ENCODE measurements around the gene CTSS.
"Not testable (repeated sequence)": the region's sequence is repeated elsewhere in the genome, so short reads cannot be mapped to it uniquely, and the experiment has no call there.

Gene CTSS

DNA sequence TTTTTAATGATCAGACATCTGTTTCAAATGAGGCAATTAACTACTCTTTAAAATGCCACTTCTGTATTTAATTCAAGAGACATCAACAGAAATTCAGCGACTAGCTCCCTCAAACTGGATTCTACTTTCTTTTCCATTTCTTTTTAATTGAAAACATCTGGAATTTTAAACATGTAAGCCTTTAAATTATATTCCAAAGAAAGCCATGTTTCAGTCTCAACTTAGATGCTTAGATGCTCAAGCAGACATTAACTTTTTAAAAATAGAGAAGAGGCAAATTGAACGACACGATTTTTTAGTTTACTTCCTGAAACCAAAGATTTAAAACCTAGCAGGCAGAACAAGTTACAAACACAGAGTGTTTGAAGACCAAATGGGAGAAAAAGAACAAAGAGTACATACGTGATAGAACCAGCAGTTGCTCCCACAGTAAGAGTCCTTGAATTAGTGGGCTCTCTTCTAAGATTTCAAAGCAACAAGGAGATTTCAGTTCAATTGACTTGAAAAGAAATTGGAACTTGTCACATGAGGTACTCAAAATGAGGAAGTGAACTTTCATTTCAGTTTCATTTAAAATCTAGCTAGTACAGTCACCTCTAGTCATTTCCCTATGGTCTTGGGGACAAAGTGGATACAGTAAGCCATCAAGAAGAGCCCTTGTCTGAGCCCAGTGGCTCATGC lies at the start of gene CTSS:
CTSS (minus strand) TSS at position 483 of the 681 bp plus-strand sequence. CDS start 1,015 bp downstream, outside the sequence.
- no peak for DNase-seq

DNA sequence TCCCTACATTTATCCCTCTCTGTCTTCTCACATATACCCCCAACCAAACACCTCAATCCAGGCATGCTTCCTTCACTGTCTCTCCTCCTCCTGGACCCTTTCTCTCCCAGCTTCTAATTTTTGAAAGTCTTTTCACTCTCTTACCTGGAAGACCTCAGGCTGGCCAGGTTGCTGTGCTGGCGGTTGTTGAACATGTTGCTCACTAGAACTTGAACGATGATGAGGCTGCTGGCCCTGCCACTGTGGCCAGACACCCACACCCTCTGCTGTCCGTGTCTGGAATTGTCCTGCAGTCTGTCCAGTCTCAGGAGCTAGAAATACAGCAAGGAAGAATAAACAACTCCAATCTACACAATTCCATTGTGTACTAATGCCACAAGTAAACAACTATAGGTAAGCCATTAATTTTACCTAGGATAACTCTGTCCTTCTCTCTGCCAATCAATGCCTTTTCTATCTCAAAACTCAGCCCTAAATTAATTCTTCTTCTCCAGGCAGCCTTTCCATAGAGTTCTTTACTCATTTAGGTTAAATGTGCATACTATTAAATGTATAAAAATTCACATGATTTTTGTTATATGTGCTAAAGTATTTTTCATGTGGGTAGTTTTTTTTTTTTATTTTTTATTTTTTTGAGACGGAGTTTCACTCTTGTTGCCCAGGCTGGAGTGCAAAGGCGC lies 47.6 kb upstream of the CTSS start:
- peak; percentile 1 for DNase-seq

DNA sequence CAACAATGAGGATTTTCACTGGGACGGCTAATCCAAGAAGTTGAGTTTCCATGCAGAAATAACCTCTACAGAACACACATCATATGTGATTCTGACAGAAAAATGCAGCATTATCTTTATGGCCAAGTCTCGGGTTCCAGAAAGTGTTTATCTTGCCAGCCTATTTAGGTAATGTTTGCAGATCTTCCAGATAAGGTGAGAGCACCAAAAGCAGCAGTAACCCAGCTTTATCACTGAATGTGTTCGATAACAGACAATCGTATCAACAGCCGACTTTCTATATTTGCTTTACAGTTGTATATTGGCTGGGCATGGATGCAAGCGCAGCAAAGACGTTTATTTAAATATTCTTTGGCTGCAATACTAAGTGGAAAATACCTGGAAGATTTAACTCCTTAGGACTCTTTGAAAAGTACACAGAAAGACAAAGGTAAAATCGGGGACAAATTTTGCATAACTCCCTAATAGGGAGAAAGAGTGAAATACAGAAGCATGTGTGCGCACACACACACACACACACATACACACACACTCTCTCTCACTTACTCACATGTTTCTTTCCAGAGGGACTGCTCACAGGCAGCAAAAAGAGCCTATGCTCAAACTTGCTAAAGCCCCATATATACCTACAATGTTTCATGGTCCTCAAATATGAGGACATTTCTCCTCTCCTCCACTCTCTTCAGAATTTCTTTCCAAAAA lies 45.5 kb upstream of the CTSS start:
- no peak for DNase-seq

DNA sequence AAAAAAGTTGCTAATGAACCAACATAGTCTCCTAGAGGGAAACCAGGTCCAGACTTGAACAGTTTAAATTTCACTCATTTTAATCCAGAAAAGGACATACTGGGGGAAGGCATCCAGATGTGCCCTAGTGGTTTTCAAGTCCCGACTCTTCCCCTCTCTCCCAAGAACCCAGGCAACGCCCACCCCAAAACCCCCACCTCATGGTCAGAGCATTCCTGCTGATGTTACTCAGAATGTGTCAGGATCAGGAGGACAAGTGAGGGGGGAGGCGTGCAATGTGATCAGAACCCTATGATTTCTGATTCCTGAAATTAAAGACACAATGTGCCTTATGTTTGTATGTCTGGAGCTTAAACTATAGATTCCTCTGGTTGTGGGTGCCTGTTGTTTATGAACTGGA lies 44.1 kb upstream of the CTSS start:
- no peak for DNase-seq

DNA sequence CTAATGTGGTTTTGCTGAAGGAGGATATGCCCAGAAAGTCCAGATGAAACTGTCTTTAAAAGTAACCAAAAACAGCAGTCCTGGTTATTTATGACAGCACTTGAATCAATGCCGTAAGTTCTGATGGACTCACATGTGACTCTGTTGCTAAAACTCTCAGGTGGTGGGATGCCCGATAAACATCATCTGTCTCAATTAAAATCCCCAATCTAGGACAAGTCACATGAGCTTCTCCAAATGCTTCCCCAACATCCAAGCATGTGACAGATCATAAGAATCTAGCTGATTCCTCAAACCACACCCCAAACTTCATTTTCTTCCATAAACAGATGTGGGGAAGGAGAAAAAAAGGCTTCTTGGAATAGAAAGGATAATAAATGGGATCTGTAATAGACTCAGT lies 43.3 kb upstream of the CTSS start:
- DNase-seq = no peak

DNA sequence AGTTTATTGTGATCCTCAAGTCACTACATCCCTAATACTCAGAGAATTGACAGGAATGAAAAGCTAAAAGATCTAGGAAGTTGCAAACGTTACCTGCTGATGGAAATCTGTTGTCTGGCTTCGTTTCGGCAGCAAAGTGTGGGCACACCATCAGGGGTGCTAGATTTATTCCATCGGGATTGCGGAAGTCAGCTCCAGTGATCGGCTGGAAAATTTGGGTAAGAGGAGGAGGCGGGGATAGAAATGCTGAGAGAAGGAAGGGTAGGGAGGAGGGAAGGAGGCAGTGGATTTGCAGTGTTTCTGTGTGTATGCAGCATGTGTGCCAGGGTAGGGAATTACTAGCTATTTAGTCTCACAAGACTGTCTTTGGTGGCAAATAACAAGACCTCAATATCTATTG lies 42.5 kb upstream of the CTSS start, which contains the start of gene CTSK:
CTSK (minus strand) TSS at position 140 of the 400 bp plus-strand sequence. CDS start 1,455 bp downstream, outside the sequence.
- DNase-seq = no peak

DNA sequence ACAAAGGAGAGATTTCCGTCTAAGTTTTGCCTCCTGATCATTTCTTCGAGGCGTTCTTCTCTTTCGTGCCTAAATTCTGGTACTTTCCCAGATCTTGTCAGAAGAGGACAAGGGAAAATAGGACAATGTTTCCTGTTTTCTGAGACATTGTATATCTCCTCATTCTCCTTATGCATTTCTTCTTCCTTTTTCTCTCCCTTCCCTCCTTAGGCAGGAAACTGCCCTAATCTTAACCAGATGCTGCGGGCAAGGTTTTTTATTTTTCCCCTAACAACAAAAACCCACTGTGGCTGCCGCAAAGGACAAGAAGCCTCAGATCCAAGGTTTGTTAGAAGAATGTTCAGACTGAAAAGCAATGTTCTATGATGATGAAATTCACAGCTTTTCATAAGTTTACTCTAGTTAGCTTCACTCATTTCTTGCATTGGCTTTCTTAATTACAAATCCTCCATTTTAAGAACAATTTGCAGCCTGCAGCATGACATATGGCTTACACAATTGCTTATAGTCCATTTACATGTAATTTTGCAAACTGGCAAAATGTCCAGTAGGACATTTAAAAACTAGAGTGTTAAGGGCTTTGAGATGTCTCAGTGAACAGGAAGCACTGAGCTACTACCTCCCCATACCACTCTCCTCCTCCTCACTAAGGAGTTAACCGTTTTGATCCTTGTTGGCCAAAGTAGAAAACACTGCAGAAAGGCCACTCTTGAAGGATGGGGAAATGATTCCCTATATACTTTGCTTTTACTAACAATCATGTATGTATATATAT lies 41.9 kb upstream of the CTSS start:
- no peak for DNase-seq

DNA sequence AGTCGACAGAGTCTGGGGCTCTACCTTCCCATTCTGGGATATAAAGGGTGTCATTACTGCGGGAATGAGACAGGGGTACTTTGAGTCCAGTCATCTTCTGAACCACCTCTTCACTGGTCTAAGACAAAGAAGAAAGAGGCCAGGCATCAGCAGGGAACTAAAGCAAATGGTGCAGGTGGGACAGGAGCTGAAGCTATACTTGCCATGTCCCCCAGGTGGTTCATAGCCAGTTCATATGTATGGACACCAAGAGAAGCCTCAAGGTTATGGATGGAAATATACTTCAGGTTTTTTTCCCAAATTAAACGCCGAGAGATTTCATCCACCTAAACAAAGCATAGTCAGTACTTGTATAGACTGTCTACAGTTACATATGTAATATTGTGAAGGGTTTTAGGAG lies 40.3 kb upstream of the CTSS start:
- DNase-seq = no peak

DNA sequence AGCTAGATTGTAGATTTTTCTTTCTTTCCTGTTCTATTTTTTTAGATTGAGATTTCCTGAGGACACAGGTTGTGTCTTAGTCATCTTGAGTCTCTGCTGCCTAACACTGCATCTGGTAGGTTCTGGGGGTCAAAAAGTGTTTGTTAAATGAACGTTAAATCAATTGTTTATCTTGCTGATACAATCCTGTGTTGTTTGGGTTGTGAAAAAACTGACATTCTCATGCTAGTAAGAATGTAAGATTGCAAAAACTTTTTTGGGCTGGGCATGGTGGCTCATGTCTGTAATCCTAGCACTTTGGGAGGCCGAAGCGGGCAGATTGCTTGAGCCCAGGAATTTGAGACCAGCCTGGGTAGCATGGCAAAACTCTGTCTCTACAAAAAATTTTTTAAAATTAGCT lies 39.1 kb upstream of the CTSS start:
- no peak for DNase-seq

DNA sequence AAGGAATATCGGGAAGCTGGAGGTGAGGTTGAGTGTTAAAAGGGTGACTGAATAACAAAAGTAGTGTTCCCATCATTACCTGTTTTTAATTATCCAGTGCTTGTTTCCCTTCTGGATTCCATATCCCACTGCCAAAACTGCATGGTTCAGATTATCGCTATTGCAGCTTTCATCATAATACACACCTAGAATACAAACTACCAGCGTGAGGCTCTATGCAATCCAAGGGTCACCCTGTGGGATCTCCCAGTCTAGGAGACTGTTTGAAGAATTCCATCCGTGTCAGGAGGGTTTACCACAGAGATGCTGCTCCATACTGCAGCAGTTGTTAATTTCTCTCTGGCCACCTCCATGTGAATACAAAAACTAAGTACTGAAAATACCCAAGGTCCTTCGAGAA lies 33.5 kb upstream of the CTSS start:
- no peak for DNase-seq

DNA sequence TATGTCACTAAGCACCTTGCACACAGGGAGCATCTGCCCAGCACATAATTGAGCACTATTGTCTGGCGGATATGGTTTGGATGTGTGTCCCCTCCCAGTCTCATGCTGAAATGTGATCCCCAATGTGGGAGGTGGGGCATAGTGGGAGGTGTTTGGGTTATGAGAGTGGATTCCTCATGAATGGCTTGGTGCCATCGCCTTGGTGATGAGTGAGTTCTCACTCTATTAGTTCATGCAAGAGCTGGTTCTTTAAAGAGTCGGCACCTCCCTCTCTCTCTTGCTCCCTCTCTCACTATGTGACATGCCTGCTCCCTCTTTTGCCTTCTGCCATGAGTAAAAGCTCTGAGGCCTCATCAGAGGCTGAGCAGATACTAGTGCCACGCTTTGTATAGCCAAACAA lies 32.9 kb upstream of the CTSS start:
- DNase-seq = peak; percentile 81

DNA sequence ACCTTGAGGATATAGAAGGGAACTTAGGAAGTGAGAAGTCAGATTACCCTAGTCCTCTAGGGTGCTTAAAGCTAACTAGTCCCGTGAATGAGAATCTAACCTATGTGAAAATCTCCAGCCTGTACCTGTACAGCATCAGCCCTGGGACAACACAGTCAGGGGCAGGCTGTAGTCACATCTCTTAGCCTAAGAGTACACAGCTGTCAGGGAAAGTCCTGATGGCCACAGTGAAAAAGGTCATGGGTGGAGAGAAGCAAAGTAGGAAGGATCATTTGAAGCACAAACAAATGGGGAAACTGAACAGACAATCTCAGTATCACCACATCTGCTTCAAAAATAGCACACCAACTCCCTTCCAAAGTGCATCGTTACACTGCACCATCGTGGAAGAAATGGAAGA lies 30.8 kb upstream of the CTSS start:
- DNase-seq = no peak

DNA sequence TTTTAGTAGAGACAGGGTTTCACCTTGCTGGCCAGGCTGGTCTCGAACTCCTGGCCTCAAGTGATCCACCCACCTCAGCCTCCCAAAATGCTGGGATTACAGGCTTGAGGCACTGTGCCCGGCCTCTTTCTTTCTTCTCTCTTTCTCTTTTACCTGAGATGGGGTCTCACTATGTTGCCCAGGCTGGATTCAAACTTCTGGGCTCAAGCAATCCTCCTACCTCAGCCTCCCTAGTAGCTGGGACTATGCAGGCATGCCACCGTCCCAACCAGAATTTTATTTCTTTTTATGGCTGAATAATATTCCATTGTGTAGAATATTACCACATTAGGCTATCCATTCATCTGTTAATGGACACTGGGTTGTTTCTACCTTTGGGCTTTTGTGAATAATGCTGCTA lies 28.2 kb upstream of the CTSS start:
- not testable (repeated sequence) for DNase-seq

DNA sequence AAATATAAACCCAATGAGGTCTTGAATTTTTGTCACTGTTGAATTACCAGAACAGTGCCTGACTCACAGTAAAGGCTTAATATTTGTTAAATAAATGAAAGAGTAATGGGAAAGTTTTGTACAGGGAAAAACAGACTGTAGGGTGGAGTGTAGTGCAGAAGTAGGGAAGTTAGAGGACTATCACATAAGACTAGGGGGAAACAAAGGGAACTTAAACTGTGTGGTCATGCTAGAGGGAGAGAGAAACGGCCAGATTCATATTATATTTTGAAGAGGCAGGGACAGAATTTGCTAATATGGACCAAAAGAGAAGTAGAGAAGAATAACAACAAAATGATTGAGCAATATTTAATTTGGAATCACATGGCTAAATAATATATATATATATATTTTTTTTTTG lies 27.6 kb upstream of the CTSS start:
- DNase-seq = no peak

DNA sequence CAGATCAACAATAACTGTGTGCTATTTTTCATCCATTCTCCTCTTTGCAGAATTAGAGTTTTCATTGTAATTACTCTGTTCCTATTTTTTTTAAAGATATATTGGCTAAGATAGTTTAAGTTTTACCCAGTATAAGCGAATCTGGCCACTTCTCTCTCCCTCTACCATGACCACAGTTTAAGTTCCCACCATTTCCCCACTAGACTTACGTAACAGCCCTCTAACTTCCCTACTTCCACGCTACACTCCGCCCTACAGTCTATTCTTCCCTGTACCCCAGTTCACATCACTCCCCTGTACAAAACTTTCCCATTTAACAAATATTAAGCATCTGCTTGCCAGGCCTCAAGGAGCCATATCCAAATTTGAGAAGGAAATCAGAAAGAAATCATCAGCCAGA lies 26.0 kb upstream of the CTSS start:
- DNase-seq = no peak

DNA sequence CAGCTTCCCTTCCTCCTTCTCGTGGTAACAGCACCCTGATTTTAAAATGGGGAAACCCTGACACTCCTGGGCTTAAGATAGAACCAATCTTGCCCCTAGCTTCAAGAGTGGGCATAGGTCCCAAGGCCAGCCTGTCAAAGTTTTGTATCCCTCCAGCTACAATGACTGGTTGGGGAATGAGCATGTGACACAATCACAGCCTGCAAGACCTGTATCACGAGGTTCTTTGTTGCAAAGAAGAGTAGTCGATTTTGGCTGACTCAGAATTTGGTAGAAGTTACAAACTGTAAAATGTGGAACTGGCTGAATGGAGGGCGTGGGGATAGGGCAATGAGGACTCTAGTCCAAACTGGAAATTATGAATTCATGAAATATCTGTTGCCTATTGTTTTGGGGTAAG lies 23.8 kb upstream of the CTSS start:
- no peak for DNase-seq

DNA sequence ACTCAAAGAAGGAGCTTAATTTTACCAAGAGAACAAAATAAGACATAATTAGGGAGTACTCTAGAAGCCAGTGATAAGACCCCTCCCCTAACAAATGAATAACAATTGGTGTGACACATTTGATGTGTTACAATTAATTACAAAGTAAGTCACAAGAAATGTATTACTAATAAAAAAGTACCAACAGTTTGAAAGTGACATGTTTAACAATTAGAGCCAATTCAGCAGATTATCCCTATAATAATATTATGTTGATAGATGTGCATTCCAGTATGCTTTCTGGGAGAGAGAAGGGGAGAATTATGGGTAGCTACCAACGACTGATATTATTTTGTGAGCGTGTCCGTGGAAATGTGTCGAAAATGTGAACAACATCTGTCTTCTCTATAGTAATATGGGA lies 23.4 kb upstream of the CTSS start:
- DNase-seq = no peak

DNA sequence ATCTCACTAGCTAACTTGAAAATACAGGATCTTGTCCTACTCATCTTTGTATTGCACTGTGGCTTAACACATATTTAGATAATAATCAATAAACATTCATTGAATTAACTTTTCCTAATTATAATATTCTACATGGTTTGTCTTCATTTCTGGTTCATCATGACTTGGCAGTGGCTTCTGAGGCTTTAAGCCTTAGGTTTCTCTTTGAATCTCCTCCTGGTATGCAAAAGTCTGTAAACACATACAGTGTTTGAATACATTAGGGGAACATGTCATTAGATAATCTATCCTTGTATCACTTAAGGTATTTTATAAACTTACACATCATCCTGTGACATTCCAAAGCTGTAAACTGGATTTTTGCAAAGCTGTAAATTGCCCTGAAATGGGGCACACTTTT lies 21.9 kb upstream of the CTSS start:
- no peak for DNase-seq

DNA sequence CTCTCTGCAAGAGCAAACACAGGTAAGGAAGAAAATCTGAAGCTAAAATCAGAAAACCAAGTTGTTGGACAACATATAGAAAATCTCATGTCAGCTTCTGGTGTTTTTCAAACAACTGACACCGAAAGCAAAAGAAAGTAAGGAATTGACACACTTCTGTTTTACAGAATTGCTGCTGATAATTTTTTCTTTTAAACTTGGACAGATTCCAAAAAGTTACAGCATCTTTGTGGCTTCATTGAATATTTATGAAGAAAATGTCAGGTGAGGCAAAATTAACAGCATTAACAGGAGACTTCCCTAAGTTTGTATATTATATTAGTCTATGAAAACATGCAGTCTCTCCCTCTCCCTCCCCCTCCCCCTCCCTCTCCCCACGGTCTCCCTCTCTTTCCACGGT lies 14.9 kb upstream of the CTSS start:
- no peak for DNase-seq

DNA sequence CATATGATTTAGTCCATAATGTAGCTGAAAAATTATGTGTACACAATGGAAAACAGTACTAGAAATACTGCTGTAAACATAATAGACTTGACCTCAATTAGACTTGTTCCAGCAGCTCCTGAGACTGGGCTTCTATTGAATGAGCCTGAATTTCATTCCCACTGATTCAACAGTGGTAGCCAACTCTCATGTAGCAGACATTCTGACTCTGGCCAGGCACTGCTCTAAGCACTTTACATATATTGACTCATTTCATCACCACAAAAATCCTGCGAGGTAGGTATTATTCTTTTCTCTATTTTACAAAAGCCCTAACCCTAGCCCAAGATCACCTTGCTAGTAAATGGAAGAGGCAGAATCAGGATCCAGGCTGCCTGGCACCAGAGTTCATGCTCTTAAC lies 12.8 kb upstream of the CTSS start:
- no peak for DNase-seq

DNA sequence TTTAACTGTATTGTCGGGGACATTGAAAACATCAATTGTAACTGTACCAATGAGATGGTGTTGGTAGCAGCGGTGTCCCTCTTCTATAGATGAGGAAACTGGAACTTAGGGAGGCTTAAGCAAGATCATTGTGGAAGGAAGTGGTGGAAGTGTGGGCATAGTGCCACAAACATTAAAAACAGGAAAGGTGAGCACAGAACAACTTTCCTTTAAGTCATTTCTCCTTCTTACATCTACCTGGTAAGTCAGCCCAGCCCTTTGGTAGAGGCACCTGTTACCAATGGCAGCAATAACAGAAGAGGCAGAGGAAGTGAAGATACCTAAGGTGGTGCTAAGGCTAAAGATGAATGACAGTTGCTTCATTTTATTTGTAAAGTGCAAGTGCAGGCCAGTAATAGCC lies 12.0 kb upstream of the CTSS start:
- no peak for DNase-seq

DNA sequence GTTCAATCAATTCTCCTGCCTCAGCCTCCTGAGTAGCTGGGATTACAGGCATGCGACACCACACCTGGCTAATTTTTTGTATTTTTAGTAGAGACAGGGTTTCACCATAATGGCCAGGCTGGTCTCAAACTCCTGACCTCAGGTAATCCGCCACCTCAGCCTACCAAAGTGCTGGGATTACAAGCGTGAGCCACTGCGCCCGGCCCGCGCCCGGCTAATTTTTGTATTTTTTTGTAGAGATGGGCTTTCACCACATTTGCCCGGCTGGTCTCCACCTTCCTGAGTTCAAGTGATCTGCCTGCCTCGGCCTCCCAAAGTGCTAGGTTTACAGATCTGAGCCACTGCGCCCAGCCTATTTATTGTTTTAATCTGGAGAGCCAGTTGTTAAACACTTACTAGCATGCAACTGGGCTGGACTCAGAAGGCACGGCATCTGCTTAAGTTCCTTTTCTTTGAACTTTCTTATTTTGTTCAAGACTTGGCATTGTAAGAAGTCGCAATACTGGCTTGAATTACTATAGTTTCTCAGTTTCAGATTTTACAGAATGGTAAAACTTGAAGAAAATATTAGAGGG lies 10.4 kb upstream of the CTSS start:
- DNase-seq = not testable (repeated sequence)

DNA sequence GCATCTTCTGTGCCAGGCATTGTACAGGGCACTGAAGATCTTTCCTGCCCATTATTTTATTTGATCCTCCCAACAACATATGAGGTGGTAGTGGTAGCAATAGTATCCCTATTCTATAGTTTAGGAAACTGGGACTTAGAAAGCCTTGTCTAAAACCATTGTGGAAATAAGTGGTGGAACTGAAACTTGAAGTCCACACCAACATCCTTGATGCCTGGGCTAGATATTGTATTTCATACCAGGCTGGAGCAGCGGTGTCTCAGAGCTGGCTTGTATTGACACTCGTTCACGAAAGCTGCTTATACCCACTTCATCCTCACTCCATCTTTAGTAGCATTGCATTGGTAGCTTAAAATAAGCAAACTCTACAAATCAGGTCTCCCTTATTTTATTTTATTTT lies 9.7 kb upstream of the CTSS start:
- DNase-seq = no peak

All from NCI-H1105 (cell line).